ENCODE results near the gene PPOX. TPM values are rescaled to one million over a fixed set of nuclear protein-coding genes. Genes with fewer than 3 reads are reported as not detected.

The PPOX gene
- total RNA-seq, 1 donor from 2014 or later: 28.3 TPM

DNA sequence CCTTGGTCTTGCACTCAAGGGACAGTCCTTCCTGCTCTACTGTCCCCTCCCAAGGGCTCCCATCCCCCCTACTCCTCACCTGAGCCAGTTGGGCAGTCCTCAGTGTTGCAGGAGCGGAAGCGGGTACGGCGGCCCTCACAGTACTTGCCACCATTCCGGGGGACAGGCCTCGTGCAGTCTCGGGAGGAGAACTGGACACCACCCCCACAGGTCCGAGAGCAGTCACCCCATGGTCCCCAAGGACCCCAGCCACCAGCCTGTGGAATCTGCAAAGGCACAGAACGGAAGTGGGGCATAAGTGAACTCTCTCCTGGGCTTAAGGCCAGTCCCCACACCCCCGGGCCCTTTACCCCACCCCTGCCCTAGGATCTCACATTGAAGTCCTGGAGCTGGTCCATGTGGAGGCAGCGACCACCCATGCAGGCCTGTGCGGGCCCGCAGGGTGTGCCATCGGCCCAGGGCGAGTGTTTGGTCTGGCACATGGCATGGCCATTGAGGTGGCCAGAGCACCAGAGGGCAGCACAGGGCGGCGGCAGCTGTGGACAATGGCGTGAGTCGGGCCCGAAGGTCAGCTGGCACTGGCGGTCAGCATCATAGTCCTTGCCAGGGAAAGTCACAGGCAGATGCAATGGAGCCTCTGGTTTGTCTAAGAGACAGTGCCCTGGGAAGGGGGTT lies 27.5 kb downstream of the PPOX start:
- H3K36me3 ChIP-seq (ENCODE audit: control insufficient read depth, insufficient read depth, low read length): no peaks in the 10 kb centered on the region
- peaks cover 5% of the 10 kb centered on the region for H3K27me3 ChIP-seq (ENCODE audit: control insufficient read depth, insufficient read depth, low read length)
- TF ChIP-seq CTCF (IDR thresholded peaks at IDR 0.05; ENCODE audit: insufficient read depth, low read length, poor library complexity, severe bottlenecking): no peak
- no peak for DNase-seq (ENCODE audit: low read depth)
- no peak overlapping the region for H3K4me3 ChIP-seq (ENCODE audit: low read depth, low read length)

DNA sequence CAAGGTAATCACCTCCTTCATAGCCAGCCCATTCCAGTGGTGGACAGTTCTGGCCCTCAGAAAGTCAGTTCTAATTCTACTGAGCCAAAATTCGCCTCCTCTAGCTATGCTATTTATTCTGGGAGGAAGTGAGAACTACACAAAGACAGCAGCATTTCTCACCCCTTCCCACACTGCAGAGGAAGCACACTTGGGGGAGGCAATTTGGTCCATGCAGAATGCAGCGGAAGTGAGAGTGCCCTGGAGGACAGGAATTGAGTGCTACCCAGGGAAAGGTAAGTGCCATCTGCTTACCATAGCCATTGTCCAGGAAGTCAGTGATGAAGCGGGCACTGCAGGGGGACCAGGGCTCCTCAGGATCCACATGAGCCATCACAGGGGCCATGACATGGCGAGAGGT lies 28.9 kb downstream of the PPOX start:
- Histone ChIP-seq H3K36me3 (ENCODE audit: control insufficient read depth, insufficient read depth, low read length) (no peaks in the 10 kb centered on the region), H3K27me3 (ENCODE audit: control insufficient read depth, insufficient read depth, low read length) (peaks cover 5% of the 10 kb centered on the region), H3K4me3 (ENCODE audit: low read depth, low read length) (no peak overlapping the region)
- no peak for TF ChIP-seq CTCF (IDR thresholded peaks at IDR 0.05; ENCODE audit: insufficient read depth, low read length, poor library complexity, severe bottlenecking)
- no peak for DNase-seq (ENCODE audit: low read depth)

GRCh38 chr1:161196111-161196510 lies 29.9 kb downstream of the PPOX start:
- peaks cover 3% of the 10 kb centered on the region for H3K27me3 ChIP-seq (ENCODE audit: control insufficient read depth, insufficient read depth, low read length)
- no peak for TF ChIP-seq CTCF (IDR thresholded peaks at IDR 0.05; ENCODE audit: insufficient read depth, low read length, poor library complexity, severe bottlenecking)
- no peak for DNase-seq (ENCODE audit: low read depth)
- no peaks in the 10 kb centered on the region for H3K36me3 ChIP-seq (ENCODE audit: control insufficient read depth, insufficient read depth, low read length)
- no peak overlapping the region for H3K4me3 ChIP-seq (ENCODE audit: low read depth, low read length)

- DNase-seq (ENCODE audit: low read depth): no peak
- no peak for TF ChIP-seq CTCF (IDR thresholded peaks at IDR 0.05; ENCODE audit: insufficient read depth, low read length, poor library complexity, severe bottlenecking)
- Histone ChIP-seq H3K27me3 (ENCODE audit: control insufficient read depth, insufficient read depth, low read length) (peaks cover 3% of the 10 kb centered on the region), H3K36me3 (ENCODE audit: control insufficient read depth, insufficient read depth, low read length) (no peaks in the 10 kb centered on the region), H3K4me3 (ENCODE audit: low read depth, low read length) (no peak overlapping the region)
Observed at GRCh38 chr1:161196521-161197451, 30.6 kb downstream of the PPOX start.

GRCh38 chr1:161197560-161198193 lies 31.5 kb downstream of the PPOX start:
- no peak for DNase-seq (ENCODE audit: low read depth)
- no peak for TF ChIP-seq CTCF (IDR thresholded peaks at IDR 0.05; ENCODE audit: insufficient read depth, low read length, poor library complexity, severe bottlenecking)
- no peaks in the 10 kb centered on the region for H3K36me3 ChIP-seq (ENCODE audit: control insufficient read depth, insufficient read depth, low read length)
- peaks cover 3% of the 10 kb centered on the region for H3K27me3 ChIP-seq (ENCODE audit: control insufficient read depth, insufficient read depth, low read length)
- no peak overlapping the region for H3K4me3 ChIP-seq (ENCODE audit: low read depth, low read length)
